Neural progenitor cell (in vitro differentiated cells): ENCODE measurements around the gene FOXK2. TPM values are rescaled to one million over a fixed set of nuclear protein-coding genes. Genes with fewer than 3 reads are reported as not detected.

Experiments
- DNase-seq: peaks from one replicate; pipeline ENCODE4 v3.0.0-alpha.2; 2016; ENCODE audit warnings: low spot score
- H2AFZ ChIP-seq: fragments of 200-600 bp; sonication (generic); replicated peaks from 2 replicates; pipeline ENCODE4 v1.6.1; 2016; ENCODE audit warnings: antibody characterized with exemption
- H3F3A ChIP-seq: fragments of 200-600 bp; sonication (generic); 2 replicates; pipeline ENCODE4 v1.6.1; 2016; ENCODE audit warnings: antibody characterized with exemption, low read depth
- H3K27ac ChIP-seq: fragments of 200-600 bp; sonication (generic); 2 replicates; pipeline ENCODE4 v1.5.1; 2016; ENCODE audit warnings: mild to moderate bottlenecking
- H3K27me3 ChIP-seq: fragments of 200-600 bp; sonication (generic); 2 replicates; pipeline ENCODE4 v1.6.1; 2016; ENCODE audit warnings: mild to moderate bottlenecking, moderate library complexity
- H3K36me3 ChIP-seq: fragments of 200-600 bp; sonication (generic); 2 replicates; pipeline ENCODE4 v1.5.1; 2016
- H3K4me1 ChIP-seq: fragments of 200-600 bp; sonication (generic); 2 replicates; pipeline ENCODE4 v1.6.1; 2016; ENCODE audit warnings: mixed run types
- H3K4me2 ChIP-seq: fragments of 200-600 bp; sonication (generic); 2 replicates; pipeline ENCODE4 v1.6.1; 2016
- H3K4me3 ChIP-seq: fragments of 200-600 bp; sonication (generic); 2 replicates; pipeline ENCODE4 v1.5.1; 2016
- H3K79me2 ChIP-seq: fragments of 200-600 bp; sonication (generic); 2 replicates; pipeline ENCODE4 v1.6.1; 2016; ENCODE audit warnings: low read depth
- H3K9ac ChIP-seq: fragments of 200-600 bp; sonication (generic); 2 replicates; pipeline ENCODE4 v1.6.1; 2016
- H3K9me3 ChIP-seq: fragments of 200-600 bp; sonication (generic); 2 replicates; pipeline ENCODE4 v1.5.1; 2016; ENCODE audit warnings: low read depth
- H4K20me1 ChIP-seq: fragments of 200-600 bp; sonication (generic); 2 replicates; pipeline ENCODE4 v1.6.1; 2016; ENCODE audit warnings: low read depth
- H3K27ac Mint-ChIP-seq: 3 replicates; pipeline ENCODE4 v1.8.0; 2021; ENCODE audit warnings: mixed read lengths
- H3K27me3 Mint-ChIP-seq: 2 replicates; pipeline ENCODE4 v1.8.0; 2022; ENCODE audit warnings: low read depth, mild to moderate bottlenecking, inconsistent platforms, moderate library complexity, mixed read lengths; ENCODE audit not compliant: insufficient read depth
- H3K36me3 Mint-ChIP-seq: 3 replicates; pipeline ENCODE4 v1.8.0; 2021; ENCODE audit warnings: mixed read lengths
- H3K4me1 Mint-ChIP-seq: 3 replicates; pipeline ENCODE4 v1.8.0; 2021; ENCODE audit warnings: mixed read lengths
- H3K4me3 Mint-ChIP-seq: 3 replicates; pipeline ENCODE4 v1.8.0; 2021; ENCODE audit warnings: mild to moderate bottlenecking, moderate library complexity, mixed read lengths
- H3K9me3 Mint-ChIP-seq: 3 replicates; pipeline ENCODE4 v1.8.0; 2020; ENCODE audit warnings: mixed read lengths
- CTCF ChIP-seq: fragments of 200-600 bp; sonication (generic); IDR thresholded peaks from 2 replicates; pipeline ENCODE4 v1.5.1; 2017; ENCODE audit warnings: antibody characterized with exemption, mild to moderate bottlenecking
- EZH2 ChIP-seq: fragments of 200-600 bp; sonication (generic); IDR thresholded peaks from 2 replicates; pipeline ENCODE4 v1.6.1; 2017; ENCODE audit warnings: antibody characterized with exemption, mild to moderate bottlenecking, moderate library complexity
- EZH2phosphoT487 ChIP-seq: fragments of 200-600 bp; sonication (generic); IDR thresholded peaks from 2 replicates; pipeline ENCODE4 v1.6.1; 2017; ENCODE audit warnings: antibody characterized with exemption
- total RNA-seq: library from RNA; depleted of rRNA; stranded (reverse); fragments of >200 nt; gene quantifications from 2 replicates; pipeline ENCODE4 v1.2.3, GENCODE V29; 2015; ENCODE audit warnings: low replicate concordance

Gene FOXK2
- total RNA-seq, 1 donor from 2014 or later, result 28.1 TPM

- H3K27ac Mint-ChIP-seq, result peak overlapping the region; percentile 1
Measured at GRCh38 chr17:82592767-82593589, 73.4 kb downstream of the FOXK2 start.

GRCh38 chr17:82593590-82594087 lies 74.1 kb downstream of the FOXK2 start:
- H3K27ac ChIP-seq, result peak overlapping the region; percentile 81
- Mint-ChIP-seq H3K27ac (peak overlapping the region; percentile 66), H3K4me3 (peak overlapping the region; percentile 70), H3K27me3 (peaks cover 2% of the 10 kb centered on the region), H3K4me1 (peaks cover 24% of the 10 kb centered on the region), H3K9me3 (no peaks in the 10 kb centered on the region), H3K36me3 (peaks cover 11% of the 10 kb centered on the region)
- H3K36me3 ChIP-seq, result no peaks in the 10 kb centered on the region
- DNase-seq, result no peak
- peak overlapping the region; percentile 40 for H3K4me3 ChIP-seq
- peaks cover 8% of the 10 kb centered on the region for H3K79me2 ChIP-seq
- H3K9ac ChIP-seq, result no peak overlapping the region
- peaks cover 7% of the 10 kb centered on the region for H3K4me1 ChIP-seq
- peaks cover 14% of the 10 kb centered on the region for H4K20me1 ChIP-seq
- H3K27me3 ChIP-seq, result no peaks in the 10 kb centered on the region
- H3K9me3 ChIP-seq, result no peaks in the 10 kb centered on the region
- peak overlapping the region; percentile 80 for H3K4me2 ChIP-seq
- H2AFZ ChIP-seq, result no peak overlapping the region
- no peak for TF ChIP-seq CTCF
- TF ChIP-seq EZH2phosphoT487, result no peak
- TF ChIP-seq EZH2, result no peak
- H3F3A ChIP-seq, result peaks cover 31% of the 10 kb centered on the region

More at GRCh38 chr17:82592767-82593589, 73.4 kb downstream of the FOXK2 start:
- Mint-ChIP-seq H3K9me3 (no peaks in the 10 kb centered on the region), H3K27me3 (peaks cover 2% of the 10 kb centered on the region), H3K4me3 (peak overlapping the region; percentile 24), H3K4me1 (peaks cover 24% of the 10 kb centered on the region), H3K36me3 (peaks cover 10% of the 10 kb centered on the region)
- peaks cover 12% of the 10 kb centered on the region for H4K20me1 ChIP-seq
- H3F3A ChIP-seq, result peaks cover 31% of the 10 kb centered on the region
- peak overlapping the region; percentile 80 for H3K4me2 ChIP-seq
- H3K27ac ChIP-seq, result peak overlapping the region; percentile 81
- H3K4me1 ChIP-seq, result peaks cover 7% of the 10 kb centered on the region
- H3K36me3 ChIP-seq, result no peaks in the 10 kb centered on the region
- H3K27me3 ChIP-seq, result no peaks in the 10 kb centered on the region
- H3K9me3 ChIP-seq, result no peaks in the 10 kb centered on the region
- no peak overlapping the region for H2AFZ ChIP-seq
- TF ChIP-seq EZH2phosphoT487 (no peak), CTCF (no peak), EZH2 (no peak)
- peak overlapping the region; percentile 40 for H3K4me3 ChIP-seq
- H3K9ac ChIP-seq, result no peak overlapping the region
- peak; percentile 78 for DNase-seq
- peaks cover 8% of the 10 kb centered on the region for H3K79me2 ChIP-seq

GRCh38 chr17:82594571-82594970 lies 75.0 kb downstream of the FOXK2 start:
- Histone ChIP-seq H3K27me3 (no peaks in the 10 kb centered on the region), H4K20me1 (peaks cover 14% of the 10 kb centered on the region), H3F3A (peaks cover 31% of the 10 kb centered on the region), H3K79me2 (peaks cover 8% of the 10 kb centered on the region), H3K4me1 (peaks cover 7% of the 10 kb centered on the region), H3K9ac (no peak overlapping the region), H3K36me3 (no peaks in the 10 kb centered on the region), H3K4me3 (no peak overlapping the region), H3K27ac (no peak overlapping the region), H3K9me3 (no peaks in the 10 kb centered on the region), H2AFZ (no peak overlapping the region), H3K4me2 (no peak overlapping the region)
- H3K27ac Mint-ChIP-seq, result peak overlapping the region; percentile 46
- peaks cover 24% of the 10 kb centered on the region for H3K4me1 Mint-ChIP-seq
- H3K4me3 Mint-ChIP-seq, result peak overlapping the region; percentile 48
- no peak for TF ChIP-seq CTCF
- TF ChIP-seq EZH2, result no peak
- TF ChIP-seq EZH2phosphoT487, result no peak
- peaks cover 12% of the 10 kb centered on the region for H3K36me3 Mint-ChIP-seq
- no peak for DNase-seq
- H3K27me3 Mint-ChIP-seq, result peaks cover 2% of the 10 kb centered on the region
- no peaks in the 10 kb centered on the region for H3K9me3 Mint-ChIP-seq
